Thyroid gland (tissue), 4 donors: Measurements from ENCODE around the gene HRH1.

ENCODE experiments used
- CTCF ChIP-seq, 6 experiments: fragments of 200-600 bp in 3 of 6; fragments of 450-650 bp in 3 of 6; sonication (generic) in 3 of 6; IDR thresholded peaks; one replicate each; pipeline ENCODE4 v1.5.1; 2016 to 2019; ENCODE audit warnings: antibody characterized with exemption in 6 of 6, mild to moderate bottlenecking in 2 of 6, inconsistent platforms in 1 of 6, moderate library complexity in 1 of 6
- POLR2A ChIP-seq, 2 donors: fragments of 450-650 bp; IDR thresholded peaks; one replicate each; pipeline ENCODE4 v1.6.1; 2017; ENCODE audit warnings: antibody characterized with exemption in 2 of 2, mild to moderate bottlenecking in 2 of 2, moderate library complexity in 1 of 2

GRCh38 chr3:11250902-11251806, 96.9 kb downstream of the HRH1 start:
- no peak for TF ChIP-seq POLR2A (IDR thresholded peaks at IDR 0.05)
- TF ChIP-seq CTCF (IDR thresholded peaks at IDR 0.05) = no peak
